HG03064 (cell line): ENCODE results near the gene NOP53.
"Not testable (repeated sequence)": the region's sequence is repeated elsewhere in the genome, so short reads cannot be mapped to it uniquely, and the experiment has no call there.

ENCODE experiments used
- ATAC-seq: cut with Tn5 transposase; IDR thresholded peaks from one replicate; pipeline ENCODE4 v1.9.1; 2021; ENCODE audit warnings: low read depth; ENCODE audit not compliant: unreplicated experiment

NOP53 gene

GRCh38 chr19:47745010-47745901 is at the start of gene NOP53:
Gene NOP53 (plus strand): TSS chr19:47745546. CDS start chr19:47745560, 14 bp downstream.
- peak; percentile 60 for ATAC-seq

- ATAC-seq: no peak
Observed at GRCh38 chr19:47696635-47697034, 48.7 kb upstream of the NOP53 start.

- ATAC-seq: no peak
Observed at GRCh38 chr19:47697863-47698609, 47.3 kb upstream of the NOP53 start.

GRCh38 chr19:47698631-47699359 is 46.6 kb upstream of the NOP53 start:
- no peak for ATAC-seq

- ATAC-seq: no peak
Observed at GRCh38 chr19:47699360-47699917, 45.9 kb upstream of the NOP53 start.

- no peak for ATAC-seq
Observed at GRCh38 chr19:47700934-47701716, 44.2 kb upstream of the NOP53 start.

GRCh38 chr19:47701717-47702552 is 43.4 kb upstream of the NOP53 start:
- ATAC-seq: no peak

- ATAC-seq: no peak
Observed at GRCh38 chr19:47702671-47703070, 42.7 kb upstream of the NOP53 start.

GRCh38 chr19:47703301-47703700 is 42.0 kb upstream of the NOP53 start:
- no peak for ATAC-seq

- ATAC-seq: no peak
Observed at GRCh38 chr19:47704024-47704423, 41.3 kb upstream of the NOP53 start.

GRCh38 chr19:47704656-47705055 is 40.7 kb upstream of the NOP53 start:
- no peak for ATAC-seq

- no peak for ATAC-seq
Observed at GRCh38 chr19:47707135-47707925, 38.0 kb upstream of the NOP53 start.

- ATAC-seq: no peak
Observed at GRCh38 chr19:47711652-47712242, 33.6 kb upstream of the NOP53 start.

GRCh38 chr19:47713046-47714021 is 32.0 kb upstream of the NOP53 start, which contains the start of gene EHD2:
Gene EHD2 (plus strand): TSS chr19:47713422. CDS start chr19:47716613, 3,191 bp downstream.
- no peak for ATAC-seq

GRCh38 chr19:47714339-47714738 is 31.0 kb upstream of the NOP53 start:
- no peak for ATAC-seq

GRCh38 chr19:47714855-47715254 is 30.5 kb upstream of the NOP53 start:
- ATAC-seq: not testable (repeated sequence)
